Sigmoid colon (tissue), 4 donors: ENCODE data around the gene PELI1.

Experiments used
- CTCF ChIP-seq, 4 experiments: fragments of 450-650 bp in 3 of 4; fragments of 200-600 bp in 1 of 4; IDR thresholded peaks; one replicate each; pipeline ENCODE4 v1.5.1; 2016 to 2019; ENCODE audit warnings: antibody characterized with exemption in 4 of 4, mild to moderate bottlenecking in 3 of 4, moderate library complexity in 2 of 4
- EP300 ChIP-seq, 4 donors: sonication (generic); formaldehyde crosslinking; IDR thresholded peaks; one replicate each; pipeline ENCODE4 v1.6.1; 2017; ENCODE audit warnings: antibody characterized with exemption in 4 of 4
- POLR2A ChIP-seq, 2 donors: fragments of 450-650 bp; IDR thresholded peaks; one replicate each; pipeline ENCODE4 v1.6.1; 2016; ENCODE audit warnings: antibody characterized with exemption in 2 of 2, mild to moderate bottlenecking in 2 of 2, moderate library complexity in 2 of 2
- POLR2AphosphoS5 ChIP-seq, 4 donors: sonication (generic); formaldehyde crosslinking; IDR thresholded peaks; one replicate each; pipeline ENCODE4 v1.6.1; 2017; ENCODE audit warnings: antibody characterized with exemption in 4 of 4

- TF ChIP-seq CTCF (IDR thresholded peaks at IDR 0.05) (no peak), POLR2A (IDR thresholded peaks at IDR 0.05) (no peak), POLR2AphosphoS5 (IDR thresholded peaks at IDR 0.05) (no peak), EP300 (IDR thresholded peaks at IDR 0.05) (no peak)
These were observed 6.7 kb downstream of the PELI1 start for GRCh38 chr2:64137567-64137966.
